Liver (tissue), 9 donors: ENCODE data around the gene SWT1. TPM values are rescaled to one million over a fixed set of nuclear protein-coding genes. Genes with fewer than 3 reads are reported as not detected.

Source experiments
- DNase-seq: peaks from one replicate; pipeline ENCODE4 v3.0.0-alpha.2; 2017; ENCODE audit warnings: low spot score
- H3K27ac ChIP-seq, 2 donors: one replicate each; pipeline ENCODE4 v1.7.0; 2013; ENCODE audit warnings: inconsistent platforms in 2 of 2, low read length in 2 of 2, control low read depth in 1 of 2, low read depth in 1 of 2, mild to moderate bottlenecking in 1 of 2
- H3K27me3 ChIP-seq, 4 donors: one replicate each; pipeline versions ENCODE4 v1.6.1 to v1.7.0; 2013; ENCODE audit warnings: low read length in 3 of 4, inconsistent platforms in 1 of 4, mild to moderate bottlenecking in 1 of 4, moderate library complexity in 1 of 4; ENCODE audit not compliant: control insufficient read depth in 4 of 4, insufficient read depth in 4 of 4
- H3K36me3 ChIP-seq, 4 donors: one replicate each; pipeline versions ENCODE4 v1.6.1 to v1.7.0; 2013; ENCODE audit warnings: low read length in 3 of 4, mild to moderate bottlenecking in 3 of 4, low read depth in 1 of 4, moderate library complexity in 1 of 4; ENCODE audit not compliant: control insufficient read depth in 4 of 4, insufficient read depth in 3 of 4
- H3K4me1 ChIP-seq, 4 donors: one replicate each; pipeline versions ENCODE4 v1.6.1 to v1.7.0; 2013; ENCODE audit warnings: low read length in 3 of 4, mild to moderate bottlenecking in 3 of 4, moderate library complexity in 1 of 4; ENCODE audit not compliant: control insufficient read depth in 4 of 4, insufficient read depth in 4 of 4
- H3K4me3 ChIP-seq, 3 donors: one replicate each; pipeline versions ENCODE4 v1.6.1 to v1.7.0; 2013; ENCODE audit warnings: low read length in 3 of 3, control low read depth in 1 of 3, low read depth in 1 of 3, mild to moderate bottlenecking in 1 of 3
- H3K9ac ChIP-seq, 2 donors: one replicate each; pipeline ENCODE4 v1.7.0; 2013; ENCODE audit warnings: low read length in 2 of 2, mild to moderate bottlenecking in 2 of 2, moderate library complexity in 2 of 2, control low read depth in 1 of 2, low read depth in 1 of 2
- H3K9me3 ChIP-seq, 4 donors: one replicate each; pipeline versions ENCODE4 v1.6.1 to v1.7.0; 2013; ENCODE audit warnings: low read length in 3 of 4; ENCODE audit not compliant: control insufficient read depth in 4 of 4
- EGR1 ChIP-seq, 2 donors: IDR thresholded peaks; 2 replicates each; pipeline ENCODE4 v1.6.1; 2016 to 2018; ENCODE audit warnings: antibody characterized with exemption in 2 of 2, low read depth in 2 of 2
- FOXA1 ChIP-seq: IDR thresholded peaks from 2 replicates; pipeline ENCODE4 v1.6.1; 2016; ENCODE audit warnings: antibody characterized with exemption
- FOXA2 ChIP-seq: IDR thresholded peaks from 2 replicates; pipeline ENCODE4 v1.6.1; 2016; ENCODE audit warnings: antibody characterized with exemption
- GABPA ChIP-seq, 2 donors: IDR thresholded peaks in 1 of 2; conservative IDR thresholded peaks in 1 of 2; 2 replicates each; pipeline ENCODE4 v1.6.1; 2016; ENCODE audit warnings: antibody characterized with exemption in 2 of 2, mild to moderate bottlenecking in 1 of 2, moderate library complexity in 1 of 2
- HNF4A ChIP-seq, 2 donors: conservative IDR thresholded peaks; 2 replicates each; pipeline ENCODE4 v1.6.1; 2016; ENCODE audit warnings: antibody characterized with exemption in 2 of 2, mild to moderate bottlenecking in 2 of 2
- HNF4G ChIP-seq: IDR thresholded peaks from 2 replicates; pipeline ENCODE4 v1.6.1; 2016; ENCODE audit warnings: antibody characterized with exemption
- JUND ChIP-seq, 2 donors: IDR thresholded peaks; 2 replicates each; pipeline ENCODE4 v1.6.1; 2016; ENCODE audit warnings: antibody characterized with exemption in 2 of 2
- NR2F2 ChIP-seq: IDR thresholded peaks from 2 replicates; pipeline ENCODE4 v1.6.1; 2016; ENCODE audit warnings: antibody characterized with exemption
- RAD21 ChIP-seq, 2 donors: IDR thresholded peaks; 2 replicates each; pipeline ENCODE4 v1.6.1; 2016; ENCODE audit warnings: antibody characterized with exemption in 2 of 2, mild to moderate bottlenecking in 2 of 2
- RXRA ChIP-seq, 2 donors: IDR thresholded peaks; 2 replicates each; pipeline ENCODE4 v1.6.1; 2017 to 2018; ENCODE audit warnings: antibody characterized with exemption in 2 of 2, mild to moderate bottlenecking in 1 of 2
- SP1 ChIP-seq: IDR thresholded peaks from 2 replicates; pipeline ENCODE4 v1.6.1; 2018; ENCODE audit warnings: antibody characterized with exemption, mild to moderate bottlenecking
- TAF1 ChIP-seq: conservative IDR thresholded peaks from 2 replicates; pipeline ENCODE4 v1.6.1; 2016; ENCODE audit warnings: antibody characterized with exemption, mild to moderate bottlenecking
- YY1 ChIP-seq: IDR thresholded peaks from 2 replicates; pipeline ENCODE4 v1.6.1; 2016; ENCODE audit warnings: antibody characterized with exemption, mild to moderate bottlenecking
- WGBS: extraction: QIAGEN DNeasy Blood & Tissue Kit; methylation state at CpG from one replicate; pipeline ENCODE4 v1.1.7; 2013; 5-methylcytosine and 5-hydroxymethylcytosine counted together
- polyA plus RNA-seq, 2 donors: library from polyadenylated mRNA; stranded (reverse) in 1 of 2; unstranded in 1 of 2; fragments of 200-250 nt in 1 of 2; fragments of >200 nt in 1 of 2; fragmentation: Nextera tagmentation in 1 of 2; extraction: Ambion mirVana in 1 of 2; gene quantifications; one replicate each; pipeline versions ENCODE4 v1.2.1 to v1.2.3, GENCODE V29; 2013 to 2015
- total RNA-seq, 2 donors: library from RNA; depleted of rRNA; stranded (reverse); fragments of >200 nt; gene quantifications; one replicate each; pipeline ENCODE4 v1.2.3, GENCODE V29; 2014
- TF ChIP-seq, protein P1 (sequence below): IDR thresholded peaks from 2 replicates; pipeline ENCODE4 v1.6.1; 2016; ENCODE audit warnings: antibody characterized with exemption, mild to moderate bottlenecking
- TF ChIP-seq, protein P2 (sequence below): IDR thresholded peaks from 2 replicates; pipeline ENCODE4 v1.6.1; 2016; ENCODE audit warnings: antibody characterized with exemption
- TF ChIP-seq, protein P3 (sequence below): IDR thresholded peaks from 2 replicates; pipeline ENCODE4 v1.6.1; 2016; ENCODE audit warnings: antibody characterized with exemption
- TF ChIP-seq, protein P4 (sequence below): fragments of 150-350 bp; IDR thresholded peaks from 2 replicates; pipeline ENCODE4 v1.5.1; 2017; ENCODE audit warnings: improper control_type of control experiment, low read depth, low read length; ENCODE audit not compliant: missing input control
- TF ChIP-seq, protein P5 (sequence below): IDR thresholded peaks from 2 replicates; pipeline ENCODE4 v1.6.1; 2016; ENCODE audit warnings: antibody characterized with exemption
- donor health status: healthy.
- donor health status: healthy.
- donor health status: healthy.
- donor health status: healthy.
- donor health status: healthy.

Gene SWT1
- total and polyA plus RNA-seq, 4 donors: 0.99 to 7.8 (median 2.9) TPM

DNA sequence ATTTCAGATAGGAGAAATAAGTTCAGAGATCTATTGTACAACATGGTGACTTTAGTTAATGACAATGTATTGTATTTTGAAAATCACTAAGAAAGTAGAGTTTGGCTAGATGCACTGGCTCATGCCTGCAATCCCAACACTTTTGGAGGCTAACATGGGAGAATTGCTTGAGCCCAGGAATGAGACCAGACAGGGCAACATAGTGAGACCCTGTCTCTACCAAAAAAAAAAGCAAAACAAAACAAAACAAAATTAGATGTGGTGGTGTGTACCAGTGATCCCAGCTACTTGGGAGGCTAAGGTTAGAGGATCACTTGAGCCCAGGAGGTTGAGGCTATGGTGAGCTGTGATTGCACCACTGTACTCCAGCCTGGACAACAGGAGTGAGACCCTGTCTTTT is 132.9 kb downstream of the SWT1 start:
- Histone ChIP-seq H3K27me3 (no peaks in the 10 kb centered on the region), H3K4me1 (no peaks in the 10 kb centered on the region), H3K27ac (no peak overlapping the region), H3K9ac (no peak overlapping the region), H3K36me3 (peaks cover 0 to under 1% (median 0%) of the 10 kb centered on the region in 4 donors), H3K4me3 (no peak overlapping the region), H3K9me3 (no peaks in the 10 kb centered on the region)
- no peak for DNase-seq
- TF ChIP-seq, protein P1, sequence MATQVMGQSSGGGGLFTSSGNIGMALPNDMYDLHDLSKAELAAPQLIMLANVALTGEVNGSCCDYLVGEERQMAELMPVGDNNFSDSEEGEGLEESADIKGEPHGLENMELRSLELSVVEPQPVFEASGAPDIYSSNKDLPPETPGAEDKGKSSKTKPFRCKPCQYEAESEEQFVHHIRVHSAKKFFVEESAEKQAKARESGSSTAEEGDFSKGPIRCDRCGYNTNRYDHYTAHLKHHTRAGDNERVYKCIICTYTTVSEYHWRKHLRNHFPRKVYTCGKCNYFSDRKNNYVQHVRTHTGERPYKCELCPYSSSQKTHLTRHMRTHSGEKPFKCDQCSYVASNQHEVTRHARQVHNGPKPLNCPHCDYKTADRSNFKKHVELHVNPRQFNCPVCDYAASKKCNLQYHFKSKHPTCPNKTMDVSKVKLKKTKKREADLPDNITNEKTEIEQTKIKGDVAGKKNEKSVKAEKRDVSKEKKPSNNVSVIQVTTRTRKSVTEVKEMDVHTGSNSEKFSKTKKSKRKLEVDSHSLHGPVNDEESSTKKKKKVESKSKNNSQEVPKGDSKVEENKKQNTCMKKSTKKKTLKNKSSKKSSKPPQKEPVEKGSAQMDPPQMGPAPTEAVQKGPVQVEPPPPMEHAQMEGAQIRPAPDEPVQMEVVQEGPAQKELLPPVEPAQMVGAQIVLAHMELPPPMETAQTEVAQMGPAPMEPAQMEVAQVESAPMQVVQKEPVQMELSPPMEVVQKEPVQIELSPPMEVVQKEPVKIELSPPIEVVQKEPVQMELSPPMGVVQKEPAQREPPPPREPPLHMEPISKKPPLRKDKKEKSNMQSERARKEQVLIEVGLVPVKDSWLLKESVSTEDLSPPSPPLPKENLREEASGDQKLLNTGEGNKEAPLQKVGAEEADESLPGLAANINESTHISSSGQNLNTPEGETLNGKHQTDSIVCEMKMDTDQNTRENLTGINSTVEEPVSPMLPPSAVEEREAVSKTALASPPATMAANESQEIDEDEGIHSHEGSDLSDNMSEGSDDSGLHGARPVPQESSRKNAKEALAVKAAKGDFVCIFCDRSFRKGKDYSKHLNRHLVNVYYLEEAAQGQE: no peak
- TF ChIP-seq TAF1: no peak
- TF ChIP-seq, protein P2, sequence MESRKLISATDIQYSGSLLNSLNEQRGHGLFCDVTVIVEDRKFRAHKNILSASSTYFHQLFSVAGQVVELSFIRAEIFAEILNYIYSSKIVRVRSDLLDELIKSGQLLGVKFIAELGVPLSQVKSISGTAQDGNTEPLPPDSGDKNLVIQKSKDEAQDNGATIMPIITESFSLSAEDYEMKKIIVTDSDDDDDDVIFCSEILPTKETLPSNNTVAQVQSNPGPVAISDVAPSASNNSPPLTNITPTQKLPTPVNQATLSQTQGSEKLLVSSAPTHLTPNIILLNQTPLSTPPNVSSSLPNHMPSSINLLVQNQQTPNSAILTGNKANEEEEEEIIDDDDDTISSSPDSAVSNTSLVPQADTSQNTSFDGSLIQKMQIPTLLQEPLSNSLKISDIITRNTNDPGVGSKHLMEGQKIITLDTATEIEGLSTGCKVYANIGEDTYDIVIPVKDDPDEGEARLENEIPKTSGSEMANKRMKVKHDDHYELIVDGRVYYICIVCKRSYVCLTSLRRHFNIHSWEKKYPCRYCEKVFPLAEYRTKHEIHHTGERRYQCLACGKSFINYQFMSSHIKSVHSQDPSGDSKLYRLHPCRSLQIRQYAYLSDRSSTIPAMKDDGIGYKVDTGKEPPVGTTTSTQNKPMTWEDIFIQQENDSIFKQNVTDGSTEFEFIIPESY: no peak
- TF ChIP-seq NR2F2: no peak
- TF ChIP-seq, protein P3, sequence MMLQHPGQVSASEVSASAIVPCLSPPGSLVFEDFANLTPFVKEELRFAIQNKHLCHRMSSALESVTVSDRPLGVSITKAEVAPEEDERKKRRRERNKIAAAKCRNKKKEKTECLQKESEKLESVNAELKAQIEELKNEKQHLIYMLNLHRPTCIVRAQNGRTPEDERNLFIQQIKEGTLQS: no peak
- no peak for TF ChIP-seq RAD21 (IDR thresholded peaks at IDR 0.05)
- TF ChIP-seq HNF4A (conservative IDR thresholded peaks at IDR 0.05): no peak
- TF ChIP-seq GABPA (IDR thresholded peaks at IDR 0.05 in 1 of 2, conservative IDR thresholded peaks at IDR 0.05 in 1 of 2): no peak
- TF ChIP-seq SP1: no peak
- no peak for TF ChIP-seq YY1
- TF ChIP-seq, protein P4, sequence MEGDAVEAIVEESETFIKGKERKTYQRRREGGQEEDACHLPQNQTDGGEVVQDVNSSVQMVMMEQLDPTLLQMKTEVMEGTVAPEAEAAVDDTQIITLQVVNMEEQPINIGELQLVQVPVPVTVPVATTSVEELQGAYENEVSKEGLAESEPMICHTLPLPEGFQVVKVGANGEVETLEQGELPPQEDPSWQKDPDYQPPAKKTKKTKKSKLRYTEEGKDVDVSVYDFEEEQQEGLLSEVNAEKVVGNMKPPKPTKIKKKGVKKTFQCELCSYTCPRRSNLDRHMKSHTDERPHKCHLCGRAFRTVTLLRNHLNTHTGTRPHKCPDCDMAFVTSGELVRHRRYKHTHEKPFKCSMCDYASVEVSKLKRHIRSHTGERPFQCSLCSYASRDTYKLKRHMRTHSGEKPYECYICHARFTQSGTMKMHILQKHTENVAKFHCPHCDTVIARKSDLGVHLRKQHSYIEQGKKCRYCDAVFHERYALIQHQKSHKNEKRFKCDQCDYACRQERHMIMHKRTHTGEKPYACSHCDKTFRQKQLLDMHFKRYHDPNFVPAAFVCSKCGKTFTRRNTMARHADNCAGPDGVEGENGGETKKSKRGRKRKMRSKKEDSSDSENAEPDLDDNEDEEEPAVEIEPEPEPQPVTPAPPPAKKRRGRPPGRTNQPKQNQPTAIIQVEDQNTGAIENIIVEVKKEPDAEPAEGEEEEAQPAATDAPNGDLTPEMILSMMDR: no peak
- TF ChIP-seq JUND (IDR thresholded peaks at IDR 0.05): no peak
- TF ChIP-seq RXRA (IDR thresholded peaks at IDR 0.05): no peak
- TF ChIP-seq FOXA2: no peak
- TF ChIP-seq FOXA1: no peak

DNA sequence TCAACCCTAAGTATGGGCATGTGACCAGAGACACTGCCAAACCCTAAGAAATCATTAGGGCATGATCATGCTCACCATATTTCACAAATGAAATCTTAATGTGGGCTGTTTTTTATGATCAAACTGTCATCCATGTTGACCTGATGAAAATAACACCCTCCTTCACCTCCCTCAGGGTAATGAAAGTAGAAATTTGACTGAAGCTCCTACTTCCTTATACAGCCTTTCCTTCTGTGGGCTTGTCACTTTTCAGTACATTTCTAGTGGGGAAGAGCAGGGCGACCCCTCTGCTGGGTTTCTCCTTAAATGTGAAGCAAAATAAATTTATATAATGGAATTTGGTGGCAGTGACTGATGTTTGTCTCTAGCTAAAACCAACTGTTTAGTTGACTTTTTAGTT is 134.2 kb downstream of the SWT1 start:
- Histone ChIP-seq H3K4me1 (no peaks in the 10 kb centered on the region), H3K9me3 (no peaks in the 10 kb centered on the region), H3K36me3 (peaks cover 0 to 13% (median 6%) of the 10 kb centered on the region in 4 donors), H3K4me3 (no peak overlapping the region), H3K9ac (no peak overlapping the region), H3K27me3 (no peaks in the 10 kb centered on the region), H3K27ac (no peak overlapping the region)
- WGBS: 89% methylated on average over 1 of the region's 1 CpG
- DNase-seq: no peak
- TF ChIP-seq, protein P1: no peak
- TF ChIP-seq HNF4G (no peak), RAD21 (IDR thresholded peaks at IDR 0.05) (no peak), JUND (IDR thresholded peaks at IDR 0.05) (no peak), YY1 (no peak), SP1 (no peak), TAF1 (no peak), EGR1 (IDR thresholded peaks at IDR 0.05; ENCODE audit: low read depth in 2 of 2) (no peak), RXRA (IDR thresholded peaks at IDR 0.05) (no peak), GABPA (IDR thresholded peaks at IDR 0.05 in 1 of 2, conservative IDR thresholded peaks at IDR 0.05 in 1 of 2) (no peak), HNF4A (conservative IDR thresholded peaks at IDR 0.05) (no peak), NR2F2 (no peak), FOXA1 (no peak)
- TF ChIP-seq, protein P3: no peak
- TF ChIP-seq, protein P2: no peak
- TF ChIP-seq, protein P5, sequence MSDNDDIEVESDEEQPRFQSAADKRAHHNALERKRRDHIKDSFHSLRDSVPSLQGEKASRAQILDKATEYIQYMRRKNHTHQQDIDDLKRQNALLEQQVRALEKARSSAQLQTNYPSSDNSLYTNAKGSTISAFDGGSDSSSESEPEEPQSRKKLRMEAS: no peak
